Measurements from ENCODE around the gene ZNF341. TPM values are rescaled to one million over a fixed set of nuclear protein-coding genes. Genes with fewer than 3 reads are reported as not detected.
"Not testable (repeated sequence)": the region's sequence is repeated elsewhere in the genome, so short reads cannot be mapped to it uniquely, and the experiment has no call there.

Gene ZNF341
- total RNA-seq, 1 experiment from 2014 or later, result 7.7 TPM

DNA sequence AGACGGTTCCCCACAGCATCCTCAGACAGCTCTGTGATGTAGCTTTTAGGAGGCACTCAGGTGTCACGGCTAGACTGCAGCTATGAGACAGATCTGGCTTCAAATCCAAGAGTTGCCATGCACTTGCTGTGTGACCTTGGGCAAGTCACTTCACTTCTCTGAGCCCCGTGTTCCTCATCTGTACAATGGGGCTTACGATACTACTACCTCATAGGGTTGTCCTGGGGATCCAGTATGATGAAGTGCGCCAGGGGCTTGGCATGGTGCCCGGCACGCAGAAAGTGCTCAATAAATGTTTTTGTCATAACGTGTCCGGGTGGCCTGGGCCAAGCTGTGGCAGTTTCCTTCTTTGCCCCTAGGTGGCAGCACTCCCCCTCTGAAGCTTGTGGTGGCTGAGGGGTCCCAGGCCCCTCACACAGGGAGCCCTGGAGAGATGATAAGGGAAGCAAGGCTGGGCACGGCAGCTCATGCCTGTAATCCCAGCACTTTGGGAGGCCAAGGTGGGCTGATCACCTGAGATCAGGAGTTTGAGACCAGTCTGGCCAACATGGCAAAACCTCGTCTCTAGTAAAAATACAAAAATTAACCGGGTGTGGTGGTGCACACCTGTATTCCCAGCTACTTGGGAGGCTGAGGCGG lies 60.3 kb downstream of the ZNF341 start:
- ATAC-seq, result no peak
- no peaks in the 10 kb centered on the region for H3K36me3 ChIP-seq (ENCODE audit: control insufficient read depth, insufficient read depth, low read length)
- H3K27ac ChIP-seq (ENCODE audit: low read length), result no peak overlapping the region
- in situ Hi-C loops (cut with HindIII; ENCODE audit: low pct_unique_long_range_greater_than_20kb, low sequenced_read_pairs), result no loop called here
- no peaks in the 10 kb centered on the region for H3K9me3 ChIP-seq (ENCODE audit: control insufficient read depth, insufficient read depth, low read depth, low read length)
- POLR2A ChIA-PET, result interaction anchor here (0.7 kb wide), 1 partner anchor 201 kb away, joined by 3 read pairs; no protein-coding TSS in a partner anchor
- H3K4me3 ChIP-seq (ENCODE audit: low read depth in 2 of 2, low read length in 2 of 2), result no peak overlapping the region
- peaks cover 26% of the 10 kb centered on the region for H3K4me1 ChIP-seq (ENCODE audit: control insufficient read depth, insufficient read depth, low read length)
- TF ChIP-seq CTCF (IDR thresholded peaks at IDR 0.05) (peak; percentile 93), POLR2AphosphoS5 (IDR thresholded peaks at IDR 0.05; ENCODE audit: low read depth, low read length) (no peak)
- no peak for DNase-seq (ENCODE audit: low read depth, low spot score)
- intact Hi-C loops (cut with micrococcal nuclease; ENCODE audit: unreplicated experiment), result no loop called here
- CTCF ChIA-PET, result interaction anchor here (0.5 to 0.9 kb wide), 4 partner anchors 18 to 123 kb away, joined by 3 to 6 read pairs (median 4); partner anchors contain the start of gene CHMP4B
- H3K27me3 ChIP-seq (ENCODE audit: control insufficient read depth, insufficient read depth, low read length), result no peaks in the 10 kb centered on the region
- no TSS peak for BruUV-seq (replicated peaks)

DNA sequence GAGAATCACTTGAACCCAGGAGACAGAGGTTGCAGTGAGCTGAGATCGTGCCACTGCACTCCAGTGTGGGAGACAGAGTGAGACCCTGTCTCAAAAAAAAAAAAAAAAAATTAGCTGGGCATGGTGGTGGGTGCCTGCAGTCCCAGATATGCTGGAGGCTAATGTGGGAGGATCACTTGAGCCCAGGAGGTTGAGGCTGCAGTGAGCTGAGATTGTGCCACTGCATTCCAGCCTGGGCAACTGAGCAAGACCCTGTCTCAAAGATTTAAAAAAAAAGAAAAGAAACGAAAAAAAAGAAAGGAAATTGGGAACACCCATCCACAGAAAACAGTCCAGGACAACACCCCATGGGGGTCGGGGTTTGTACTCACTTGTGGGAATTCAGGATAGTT lies 60.8 kb downstream of the ZNF341 start:
- H3K4me3 ChIP-seq (ENCODE audit: low read depth in 2 of 2, low read length in 2 of 2); H3K36me3 ChIP-seq (ENCODE audit: control insufficient read depth, insufficient read depth, low read length); DNase-seq (ENCODE audit: low read depth, low spot score); POLR2A ChIA-PET; intact Hi-C loops (cut with micrococcal nuclease; ENCODE audit: unreplicated experiment); in situ Hi-C loops (cut with HindIII; ENCODE audit: low pct_unique_long_range_greater_than_20kb, low sequenced_read_pairs); BruUV-seq (replicated peaks); H3K9me3 ChIP-seq (ENCODE audit: control insufficient read depth, insufficient read depth, low read depth, low read length); ATAC-seq; H3K27ac ChIP-seq (ENCODE audit: low read length); H3K27me3 ChIP-seq (ENCODE audit: control insufficient read depth, insufficient read depth, low read length): not testable (repeated sequence)
- peaks cover 26% of the 10 kb centered on the region for H3K4me1 ChIP-seq (ENCODE audit: control insufficient read depth, insufficient read depth, low read length)
- CTCF ChIA-PET, result interaction anchor here (0.6 to 0.9 kb wide), 3 partner anchors 17 to 122 kb away, joined by 4 to 6 read pairs (median 5); partner anchors contain the start of gene CHMP4B

DNA sequence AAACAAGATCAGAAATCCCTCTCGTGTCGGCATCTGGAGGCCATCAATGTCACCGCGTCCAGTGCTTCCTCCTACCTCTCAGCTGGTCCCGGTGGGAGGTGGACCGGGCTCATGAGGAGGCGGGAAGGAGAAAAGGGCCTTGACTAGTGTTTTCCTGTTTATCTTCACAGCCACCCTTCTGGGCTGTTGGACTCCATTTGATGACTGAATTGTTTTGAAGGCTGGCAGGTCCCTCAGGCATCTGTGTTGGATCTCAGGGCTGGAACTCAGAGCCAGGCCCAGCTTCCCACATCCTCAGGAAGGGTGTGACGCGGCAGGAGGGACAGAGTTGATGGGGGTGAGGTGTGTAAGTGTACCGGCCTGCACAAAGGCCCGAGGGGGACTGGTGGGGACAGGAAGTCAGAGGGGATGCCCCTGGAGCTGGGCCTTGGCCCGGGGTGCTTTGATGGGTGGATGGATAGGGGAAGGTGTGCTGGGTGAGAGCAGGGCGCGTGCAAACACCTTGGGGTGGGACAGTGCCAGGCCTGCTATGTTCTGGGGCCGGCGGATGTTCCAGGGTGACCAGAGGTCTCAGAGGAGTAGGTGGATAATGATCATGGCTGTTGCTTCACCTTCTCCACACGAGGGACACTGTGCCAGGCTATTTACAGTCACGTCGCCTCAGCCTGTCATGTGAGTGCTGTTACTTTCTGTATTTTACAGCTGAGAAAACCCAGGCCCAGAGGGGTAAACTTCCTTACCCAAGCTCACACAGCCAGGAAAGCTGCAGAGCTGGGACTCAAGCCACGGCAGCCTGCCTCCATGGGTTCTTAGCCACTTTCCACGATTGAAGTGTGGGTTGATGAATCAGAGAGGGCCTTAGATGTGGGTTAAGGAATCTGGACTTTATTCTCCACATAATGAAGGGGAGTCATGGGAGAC lies 61.5 kb downstream of the ZNF341 start:
- H3K9me3 ChIP-seq (ENCODE audit: control insufficient read depth, insufficient read depth, low read depth, low read length), result no peaks in the 10 kb centered on the region
- H3K4me3 ChIP-seq (ENCODE audit: low read depth in 2 of 2, low read length in 2 of 2), result no peak overlapping the region
- BruUV-seq (replicated peaks), result no TSS peak
- CTCF ChIA-PET, result interaction anchor here (0.5 to 0.6 kb wide), 3 partner anchors 17 to 19 kb away, joined by 4 to 6 read pairs (median 6); partner anchors contain the start of gene CHMP4B
- POLR2A ChIA-PET, result no interaction called here
- TF ChIP-seq SIN3A (IDR thresholded peaks at IDR 0.05; ENCODE audit: borderline replicate concordance, insufficient read depth, low read depth, low read length) (no peak), TCF7L2 (IDR thresholded peaks at IDR 0.05; ENCODE audit: low read depth, low read length) (no peak), CTCF (IDR thresholded peaks at IDR 0.05) (no peak), POLR2AphosphoS5 (IDR thresholded peaks at IDR 0.05; ENCODE audit: low read depth, low read length) (no peak)
- TF ChIP-seq, protein P1, sequence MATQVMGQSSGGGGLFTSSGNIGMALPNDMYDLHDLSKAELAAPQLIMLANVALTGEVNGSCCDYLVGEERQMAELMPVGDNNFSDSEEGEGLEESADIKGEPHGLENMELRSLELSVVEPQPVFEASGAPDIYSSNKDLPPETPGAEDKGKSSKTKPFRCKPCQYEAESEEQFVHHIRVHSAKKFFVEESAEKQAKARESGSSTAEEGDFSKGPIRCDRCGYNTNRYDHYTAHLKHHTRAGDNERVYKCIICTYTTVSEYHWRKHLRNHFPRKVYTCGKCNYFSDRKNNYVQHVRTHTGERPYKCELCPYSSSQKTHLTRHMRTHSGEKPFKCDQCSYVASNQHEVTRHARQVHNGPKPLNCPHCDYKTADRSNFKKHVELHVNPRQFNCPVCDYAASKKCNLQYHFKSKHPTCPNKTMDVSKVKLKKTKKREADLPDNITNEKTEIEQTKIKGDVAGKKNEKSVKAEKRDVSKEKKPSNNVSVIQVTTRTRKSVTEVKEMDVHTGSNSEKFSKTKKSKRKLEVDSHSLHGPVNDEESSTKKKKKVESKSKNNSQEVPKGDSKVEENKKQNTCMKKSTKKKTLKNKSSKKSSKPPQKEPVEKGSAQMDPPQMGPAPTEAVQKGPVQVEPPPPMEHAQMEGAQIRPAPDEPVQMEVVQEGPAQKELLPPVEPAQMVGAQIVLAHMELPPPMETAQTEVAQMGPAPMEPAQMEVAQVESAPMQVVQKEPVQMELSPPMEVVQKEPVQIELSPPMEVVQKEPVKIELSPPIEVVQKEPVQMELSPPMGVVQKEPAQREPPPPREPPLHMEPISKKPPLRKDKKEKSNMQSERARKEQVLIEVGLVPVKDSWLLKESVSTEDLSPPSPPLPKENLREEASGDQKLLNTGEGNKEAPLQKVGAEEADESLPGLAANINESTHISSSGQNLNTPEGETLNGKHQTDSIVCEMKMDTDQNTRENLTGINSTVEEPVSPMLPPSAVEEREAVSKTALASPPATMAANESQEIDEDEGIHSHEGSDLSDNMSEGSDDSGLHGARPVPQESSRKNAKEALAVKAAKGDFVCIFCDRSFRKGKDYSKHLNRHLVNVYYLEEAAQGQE (IDR thresholded peaks at IDR 0.05; ENCODE audit: insufficient read depth in 1 of 2, low read depth in 2 of 2, low read length in 1 of 2), result no peak
- peaks cover 26% of the 10 kb centered on the region for H3K4me1 ChIP-seq (ENCODE audit: control insufficient read depth, insufficient read depth, low read length)
- no peaks in the 10 kb centered on the region for H3K36me3 ChIP-seq (ENCODE audit: control insufficient read depth, insufficient read depth, low read length)
- in situ Hi-C loops (cut with HindIII; ENCODE audit: low pct_unique_long_range_greater_than_20kb, low sequenced_read_pairs) (no loop called here), intact Hi-C loops (cut with micrococcal nuclease; ENCODE audit: unreplicated experiment) (no loop called here)
- H3K27ac ChIP-seq (ENCODE audit: low read length), result 0 out of 2 replicates have a peak overlapping the region, but pooled peaks have one; percentile 18
- no peak for ATAC-seq
- DNase-seq (ENCODE audit: low read depth, low spot score), result no peak
- no peaks in the 10 kb centered on the region for H3K27me3 ChIP-seq (ENCODE audit: control insufficient read depth, insufficient read depth, low read length)
